Peyer's patch (tissue), 4 donors: Measurements from ENCODE around the gene CLEC16A.

ENCODE experiments used
- POLR2A ChIP-seq, 2 donors: fragments of 450-650 bp; IDR thresholded peaks; one replicate each; pipeline ENCODE4 v1.5.1; 2017; ENCODE audit warnings: antibody characterized with exemption in 2 of 2, mild to moderate bottlenecking in 2 of 2, moderate library complexity in 2 of 2
- TF ChIP-seq, protein P1 (sequence below), 6 experiments: fragments of 450-650 bp in 4 of 6; fragments of 200-600 bp in 2 of 6; sonication (generic) in 1 of 6; IDR thresholded peaks; one replicate each; pipeline ENCODE4 v1.5.1; 2017 to 2019; ENCODE audit warnings: antibody characterized with exemption in 6 of 6, mild to moderate bottlenecking in 3 of 6, moderate library complexity in 1 of 6

DNA sequence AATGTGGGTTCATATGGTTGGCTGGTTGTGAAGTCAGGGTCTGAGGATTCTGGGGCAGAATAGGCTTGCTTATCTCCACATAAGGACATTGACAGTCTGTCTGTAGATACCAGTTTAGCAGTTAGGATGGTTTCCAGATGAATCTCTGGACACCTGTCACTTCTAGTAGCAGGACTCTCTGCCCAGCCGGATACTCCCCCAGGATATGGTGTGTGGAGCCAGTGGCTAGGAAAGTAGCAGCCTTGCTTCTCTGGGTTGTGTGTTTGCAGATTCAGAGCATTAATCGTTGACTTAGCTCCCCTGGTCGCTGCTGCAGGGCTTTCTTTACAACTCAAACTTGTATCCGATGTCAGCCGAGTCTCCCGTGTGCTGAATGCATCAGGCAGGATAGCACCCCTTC is 45.2 kb downstream of the CLEC16A start:
- no peak for TF ChIP-seq POLR2A (IDR thresholded peaks at IDR 0.05)
- TF ChIP-seq, protein P1, sequence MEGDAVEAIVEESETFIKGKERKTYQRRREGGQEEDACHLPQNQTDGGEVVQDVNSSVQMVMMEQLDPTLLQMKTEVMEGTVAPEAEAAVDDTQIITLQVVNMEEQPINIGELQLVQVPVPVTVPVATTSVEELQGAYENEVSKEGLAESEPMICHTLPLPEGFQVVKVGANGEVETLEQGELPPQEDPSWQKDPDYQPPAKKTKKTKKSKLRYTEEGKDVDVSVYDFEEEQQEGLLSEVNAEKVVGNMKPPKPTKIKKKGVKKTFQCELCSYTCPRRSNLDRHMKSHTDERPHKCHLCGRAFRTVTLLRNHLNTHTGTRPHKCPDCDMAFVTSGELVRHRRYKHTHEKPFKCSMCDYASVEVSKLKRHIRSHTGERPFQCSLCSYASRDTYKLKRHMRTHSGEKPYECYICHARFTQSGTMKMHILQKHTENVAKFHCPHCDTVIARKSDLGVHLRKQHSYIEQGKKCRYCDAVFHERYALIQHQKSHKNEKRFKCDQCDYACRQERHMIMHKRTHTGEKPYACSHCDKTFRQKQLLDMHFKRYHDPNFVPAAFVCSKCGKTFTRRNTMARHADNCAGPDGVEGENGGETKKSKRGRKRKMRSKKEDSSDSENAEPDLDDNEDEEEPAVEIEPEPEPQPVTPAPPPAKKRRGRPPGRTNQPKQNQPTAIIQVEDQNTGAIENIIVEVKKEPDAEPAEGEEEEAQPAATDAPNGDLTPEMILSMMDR (IDR thresholded peaks at IDR 0.05): no peak
